Spleen (tissue), 11 donors: ENCODE data around the gene AMOTL2. TPM values are rescaled to one million over a fixed set of nuclear protein-coding genes. Genes with fewer than 3 reads are reported as not detected.

Experiments used
- DNase-seq: peaks from one replicate; pipeline ENCODE4 v3.0.0-alpha.2; 2020
- H3K27ac ChIP-seq, 8 donors: fragments of 200-600 bp; sonication (generic) in 7 of 8; 1 replicate in 4 of 8; 2 replicates in 4 of 8; pipeline versions ENCODE4 v1.5.0 to v1.8.0; 2016 to 2021; ENCODE audit warnings: inconsistent platforms in 4 of 8, mild to moderate bottlenecking in 4 of 8, moderate library complexity in 1 of 8
- H3K27me3 ChIP-seq, 7 donors: fragments of 200-600 bp; sonication (generic) in 6 of 7; replicated peaks in 1 of 7; 1 replicate in 4 of 7; 2 replicates in 3 of 7; pipeline versions ENCODE4 v1.5.0 to v1.8.0; 2016 to 2021; ENCODE audit warnings: inconsistent platforms in 3 of 7, mild to moderate bottlenecking in 1 of 7
- H3K36me3 ChIP-seq, 6 donors: fragments of 200-600 bp; sonication (generic) in 5 of 6; 1 replicate in 4 of 6; 2 replicates in 2 of 6; pipeline versions ENCODE4 v1.5.0 to v1.8.0; 2016 to 2021; ENCODE audit warnings: inconsistent platforms in 2 of 6
- H3K4me1 ChIP-seq, 6 donors: fragments of 200-600 bp; sonication (generic) in 5 of 6; 1 replicate in 3 of 6; 2 replicates in 3 of 6; pipeline versions ENCODE4 v1.5.0 to v1.8.0; 2016 to 2021; ENCODE audit warnings: inconsistent platforms in 3 of 6
- H3K4me3 ChIP-seq, 8 donors: fragments of 200-600 bp; sonication (generic) in 7 of 8; 1 replicate in 4 of 8; 2 replicates in 4 of 8; pipeline versions ENCODE4 v1.5.0 to v1.8.0; 2016 to 2021; ENCODE audit warnings: inconsistent platforms in 4 of 8, mild to moderate bottlenecking in 4 of 8, moderate library complexity in 2 of 8
- H3K9me3 ChIP-seq, 8 donors: fragments of 200-600 bp; sonication (generic) in 7 of 8; 1 replicate in 4 of 8; 2 replicates in 4 of 8; pipeline versions ENCODE4 v1.5.0 to v1.8.0; 2016 to 2021; ENCODE audit warnings: inconsistent platforms in 4 of 8
- CTCF ChIP-seq, 11 experiments: fragments of 200-600 bp in 7 of 11; fragments of 450-650 bp in 4 of 11; sonication (generic) in 4 of 11; IDR thresholded peaks in 8 of 11; conservative IDR thresholded peaks in 3 of 11; 1 replicate in 7 of 11; 2 replicates in 4 of 11; pipeline versions ENCODE4 v1.4.0 to v1.8.0; 2016 to 2021; ENCODE audit warnings: antibody characterized with exemption in 11 of 11, inconsistent platforms in 4 of 11, mild to moderate bottlenecking in 1 of 11
- POLR2A ChIP-seq, 3 donors: fragments of 450-650 bp; IDR thresholded peaks; one replicate each; pipeline ENCODE4 v1.5.1; 2017; ENCODE audit warnings: antibody characterized with exemption in 3 of 3, mild to moderate bottlenecking in 1 of 3
- POLR2AphosphoS5 ChIP-seq, 3 donors: sonication (generic); formaldehyde crosslinking; IDR thresholded peaks; one replicate each; pipeline ENCODE4 v1.5.1; 2017; ENCODE audit warnings: antibody characterized with exemption in 3 of 3
- WGBS, 5 donors: extraction: QIAGEN DNeasy Blood & Tissue Kit in 3 of 5; methylation state at CpG; one replicate each; pipeline versions ENCODE4 v1.1.5 to v1.1.7; 2013 to 2018; 5-methylcytosine and 5-hydroxymethylcytosine counted together
- intact Hi-C: fragments of 100-400 bp; cut with DNase I; formaldehyde crosslinking; loops from one replicate; pipeline ENCODE4 v1.15.0; 2023; ENCODE audit warnings: low total_unique reads
- polyA plus RNA-seq, 3 donors: library from polyadenylated mRNA; stranded (reverse); fragments of 200-250 nt; gene quantifications; one replicate each; pipeline ENCODE4 v1.2.1, GENCODE V29; 2013
- total RNA-seq, 7 donors: library from RNA; depleted of rRNA in 3 of 7; stranded (reverse); fragments of >200 nt in 3 of 7; fragmentation: NEBNext Ultra II Directional in 4 of 7; extraction: Animal tissue kit (Norgen Biotek cat#: 25700) in 4 of 7; gene quantifications; one replicate each; pipeline versions ENCODE4 v1.1.0 to v1.2.1, GENCODE V29; 2016 to 2021
- donor health status: healthy with polysubstance abuse.
- donor health status: DM: no; HTN: no; CAD: no; lungs with moderate emphysema.
- donor health status: DM: no; HTN: no; CAD: no.
- donor health status: Bipolar disorder and iron deficiency.
- donor health status: healthy.
- donor health status: DM: no; HTN: no; CAD: no.
- donor health status: DM: yes; HTN: yes; CAD: no.

AMOTL2 gene
- total and polyA plus RNA-seq, 10 donors = 3.8 to 83.4 (median 40.4) TPM

GRCh38 chr3:134376385-134376765 lies 2.1 kb upstream of the AMOTL2 start:
- peak; percentile 66 for DNase-seq
- H3K27ac ChIP-seq = no peak overlapping the region
- TF ChIP-seq CTCF (IDR thresholded peaks at IDR 0.05 in 8 of 11, conservative IDR thresholded peaks at IDR 0.05 in 3 of 11) (no peak), POLR2AphosphoS5 (IDR thresholded peaks at IDR 0.05) (no peak), POLR2A (IDR thresholded peaks at IDR 0.05) (no peak)
- peaks cover under 1 to 53% (median 33%) of the 10 kb centered on the region in 6 donors for H3K4me1 ChIP-seq
- intact Hi-C loops = loop anchor here (5.0 kb wide), 1 partner anchor 69 kb away; no protein-coding TSS in a partner anchor
- H3K9me3 ChIP-seq = no peaks in the 10 kb centered on the region
- no peak overlapping the region for H3K4me3 ChIP-seq
- peaks cover 0 to 48% (median 18%) of the 10 kb centered on the region in 7 donors for H3K27me3 ChIP-seq
- peaks cover 0 to 4% (median 0%) of the 10 kb centered on the region in 6 donors for H3K36me3 ChIP-seq
- 87 to 98% (median 90%) methylated on average over 4 of the region's 4 CpGs for WGBS, 5 donors

GRCh38 chr3:134375582-134376384 lies 1.5 kb upstream of the AMOTL2 start:
- Histone ChIP-seq H3K36me3 (peaks cover 0 to 10% (median 4%) of the 10 kb centered on the region in 6 donors), H3K27me3 (peaks cover 0 to 54% (median 18%) of the 10 kb centered on the region in 7 donors), H3K9me3 (no peaks in the 10 kb centered on the region), H3K27ac (peak overlapping the region in 3 of 8 donors; percentile 89 to 94 (median 92)), H3K4me3 (peak overlapping the region in 1 of 8 donors; percentile 74), H3K4me1 (peaks cover 5 to 59% (median 39%) of the 10 kb centered on the region in 6 donors)
- peak; percentile 20 for DNase-seq
- 84 to 94% (median 89%) methylated on average over 8 of the region's 8 CpGs for WGBS, 5 donors
- no peak for TF ChIP-seq POLR2AphosphoS5 (IDR thresholded peaks at IDR 0.05)
- TF ChIP-seq POLR2A (IDR thresholded peaks at IDR 0.05) = no peak
- TF ChIP-seq CTCF (IDR thresholded peaks at IDR 0.05 in 8 of 11, conservative IDR thresholded peaks at IDR 0.05 in 3 of 11) = no peak
- intact Hi-C loops = loop anchor here (5.0 kb wide), 1 partner anchor 68 kb away; no protein-coding TSS in a partner anchor

- Histone ChIP-seq H3K27me3 (peaks cover 0 to 57% (median 18%) of the 10 kb centered on the region in 7 donors), H3K36me3 (peaks cover 0 to 18% (median 8%) of the 10 kb centered on the region in 6 donors), H3K4me3 (peak overlapping the region; percentile 46 to 74 (median 52)), H3K9me3 (no peaks in the 10 kb centered on the region), H3K27ac (peak overlapping the region in 7 of 8 donors; percentile 89 to 96 (median 94)), H3K4me1 (peaks cover 11 to 67% (median 45%) of the 10 kb centered on the region in 6 donors)
- intact Hi-C loops = loop anchor here (5.0 kb wide), 1 partner anchor 68 kb away; no protein-coding TSS in a partner anchor
- 10 to 17% (median 12%) methylated on average over 30 of the region's 30 CpGs for WGBS, 5 donors
- DNase-seq = peak; percentile 62
- TF ChIP-seq POLR2AphosphoS5 (IDR thresholded peaks at IDR 0.05) = no peak
- no peak for TF ChIP-seq POLR2A (IDR thresholded peaks at IDR 0.05)
- no peak for TF ChIP-seq CTCF (IDR thresholded peaks at IDR 0.05 in 8 of 11, conservative IDR thresholded peaks at IDR 0.05 in 3 of 11)
These were observed 739 bp upstream of the AMOTL2 start for GRCh38 chr3:134374791-134375581.
